ENCODE data around the gene PDGFRB. TPM values are rescaled to one million over a fixed set of nuclear protein-coding genes. Genes with fewer than 3 reads are reported as not detected.

The PDGFRB gene
- total and polyA plus RNA-seq, 9 of the 15 experiments (the other 6 are each of a cell fraction or from before 2014, with no cell fraction given), result 0.01 to 1.5 (median 0.09) TPM; not detected in 3

DNA sequence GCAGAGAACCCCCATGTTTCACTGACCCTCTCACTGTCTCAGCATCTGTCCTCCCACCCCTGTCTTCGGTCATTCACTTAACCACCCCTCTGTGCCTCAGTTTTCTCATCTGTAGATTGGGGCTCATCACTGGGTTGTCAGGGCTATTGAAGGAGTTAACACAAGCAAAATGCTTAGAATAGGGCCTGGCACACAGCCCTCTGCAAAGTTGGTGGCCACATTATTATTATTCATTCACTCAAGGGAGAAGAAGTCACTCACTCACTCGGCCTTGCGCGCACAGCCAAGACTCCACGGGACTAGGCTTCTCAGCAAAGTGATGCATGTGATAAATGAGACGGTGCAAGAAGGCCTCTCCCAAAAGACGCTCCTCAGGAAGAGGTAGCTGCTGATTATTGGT lies 8.0 kb downstream of the PDGFRB start:
- DNase-seq (ENCODE audit: extremely low read depth in 1 of 4, low spot score in 3 of 4) (no peak), ATAC-seq (no peak), FAIRE-seq (no peak)
- WGBS (ENCODE audit: insufficient coverage, low coverage, missing lambda C conversion rate), result 33% methylated on average over 7 of the region's 7 CpGs
- no peak overlapping the region for H3K9ac ChIP-seq (ENCODE audit: insufficient read depth in 1 of 2, low read depth in 2 of 2, low read length in 2 of 2)
- TF ChIP-seq, protein P1, sequence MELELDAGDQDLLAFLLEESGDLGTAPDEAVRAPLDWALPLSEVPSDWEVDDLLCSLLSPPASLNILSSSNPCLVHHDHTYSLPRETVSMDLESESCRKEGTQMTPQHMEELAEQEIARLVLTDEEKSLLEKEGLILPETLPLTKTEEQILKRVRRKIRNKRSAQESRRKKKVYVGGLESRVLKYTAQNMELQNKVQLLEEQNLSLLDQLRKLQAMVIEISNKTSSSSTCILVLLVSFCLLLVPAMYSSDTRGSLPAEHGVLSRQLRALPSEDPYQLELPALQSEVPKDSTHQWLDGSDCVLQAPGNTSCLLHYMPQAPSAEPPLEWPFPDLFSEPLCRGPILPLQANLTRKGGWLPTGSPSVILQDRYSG (tag; conservative IDR thresholded peaks at IDR 0.05; ENCODE audit: low read depth), result no peak
- TF ChIP-seq NCOA2 (IDR thresholded peaks at IDR 0.05; ENCODE audit: partially characterized antibody in 2 of 2) (no peak), BCOR (IDR thresholded peaks at IDR 0.05) (peak; percentile 25; the same call in 1 of the 2 replicates), MYBL2 (IDR thresholded peaks at IDR 0.05; ENCODE audit: low read depth) (no peak), MYBL2 (CRISPR knock-in tag; IDR thresholded peaks at IDR 0.05; ENCODE audit: borderline replicate concordance) (no peak), ZNF212 (CRISPR knock-in tag; IDR thresholded peaks at IDR 0.05) (no peak), BACH1 (tag; IDR thresholded peaks at IDR 0.05) (no peak), NR1H2 (CRISPR knock-in tag; IDR thresholded peaks at IDR 0.05) (no peak), RBM25 (IDR thresholded peaks at IDR 0.05; ENCODE audit: low read depth, low read length, severe bottlenecking) (peak; percentile 22), CHD4 (IDR thresholded peaks at IDR 0.05; ENCODE audit: insufficient read depth, insufficient replicate concordance, low read depth, low read length, poor library complexity, severe bottlenecking) (peak; percentile 47), ADNP (tag; IDR thresholded peaks at IDR 0.05) (no peak), CBX3 (IDR thresholded peaks at IDR 0.05; ENCODE audit: borderline replicate concordance in 1 of 2, low read length in 2 of 2) (no peak), ZNF778 (CRISPR knock-in tag; IDR thresholded peaks at IDR 0.05) (no peak), SAFB2 (IDR thresholded peaks at IDR 0.05; ENCODE audit: borderline replicate concordance, low read depth, low read length, severe bottlenecking) (no peak), STAT5A (IDR thresholded peaks at IDR 0.05; ENCODE audit: borderline replicate concordance, low read length) (no peak), KLF6 (CRISPR knock-in tag; IDR thresholded peaks at IDR 0.05; ENCODE audit: borderline replicate concordance) (no peak), E2F6 (IDR thresholded peaks at IDR 0.05; ENCODE audit: borderline replicate concordance in 1 of 2, extremely low read depth in 1 of 2, insufficient read depth in 1 of 2, insufficient read length in 1 of 2, low read depth in 1 of 2, low read length in 1 of 2, poor library complexity in 1 of 2, severe bottlenecking in 1 of 2) (no peak)
- no peak overlapping the region for H3K4me3 ChIP-seq
- in situ Hi-C loops (cut with MboI), result no loop called here
- H3K36me3 ChIP-seq (ENCODE audit: control insufficient read depth, insufficient read depth, low read length), result no peaks in the 10 kb centered on the region
- BruUV-seq (replicated peaks), result no TSS peak
- ChIA-PET CTCF (ENCODE audit: low intra/inter-chr PET ratio) (no interaction called here), POLR2A (no interaction called here)
- no peak overlapping the region for H2AFZ ChIP-seq (ENCODE audit: low read depth, low read length)
- H4K20me1 ChIP-seq (replicated peaks; ENCODE audit: control insufficient read depth, insufficient read depth, low read length), result peaks cover 4% of the 10 kb centered on the region; the same call in 1 of the 2 replicates
- H3K4me1 ChIP-seq (replicated peaks in 1 of 2; ENCODE audit: control insufficient read depth in 2 of 2, insufficient read depth in 2 of 2, low read length in 2 of 2), result peaks cover 22 to 28% of the 10 kb centered on the region in 2 experiments
- H3K27ac ChIP-seq (ENCODE audit: extremely low read depth, low read depth, low read length), result no peak overlapping the region
- no peak overlapping the region for H3K4me2 ChIP-seq (ENCODE audit: insufficient read depth, low read length)
- no peaks in the 10 kb centered on the region for H3K79me2 ChIP-seq (ENCODE audit: control insufficient read depth, insufficient read depth, low read length)
- H3K9me1 ChIP-seq (ENCODE audit: control insufficient read depth, insufficient read depth, low read length), result no peaks in the 10 kb centered on the region
- peaks cover 12 to 24% of the 10 kb centered on the region in 2 experiments; a peak in 4 of 5 replicates for H3K27me3 ChIP-seq (ENCODE audit: control insufficient read depth in 2 of 2, insufficient read depth in 2 of 2, low read length in 2 of 2)
- intact Hi-C loops (cut with micrococcal nuclease), result no loop called here
- H3K9me3 ChIP-seq (replicated peaks; ENCODE audit: control insufficient read depth, insufficient read depth, low read depth, low read length), result no peaks in the 10 kb centered on the region
